Thymus (tissue), 2 donors: Measurements from ENCODE around the gene ZNF341. TPM values are rescaled to one million over a fixed set of nuclear protein-coding genes. Genes with fewer than 3 reads are reported as not detected.

Source experiments
- polyA plus RNA-seq: library from polyadenylated mRNA; stranded (reverse); fragments of 200-250 nt; gene quantifications from one replicate; pipeline ENCODE4 v1.2.3, GENCODE V29; 2013
- total RNA-seq: library from RNA; stranded (reverse); fragments of 120-200 nt; gene quantifications from one replicate; pipeline ENCODE4 v1.2.4, GENCODE V29; 2013
- donor health status: healthy.

Gene ZNF341
- total and polyA plus RNA-seq, 2 donors: 1.6 to 4.7 TPM

Other genes starting within 250 kb of the ZNF341 start
- 6.4 TPM for gene CBFA2T2, start 241.9 kb upstream of the ZNF341 start, total RNA-seq
- 9.1 TPM for gene CBFA2T2, start 241.9 kb upstream of the ZNF341 start, polyA plus RNA-seq
- 0.09 TPM for gene C20orf144, start 69.7 kb upstream of the ZNF341 start, total RNA-seq
- 0.23 TPM for gene C20orf144, start 69.7 kb upstream of the ZNF341 start, polyA plus RNA-seq
- gene ACTL10, start 65.1 kb upstream of the ZNF341 start, total RNA-seq: 1.2 TPM
- gene ACTL10, start 65.1 kb upstream of the ZNF341 start, polyA plus RNA-seq: 2.8 TPM
- gene NECAB3, start 57.6 kb upstream of the ZNF341 start, total RNA-seq: 6.5 TPM
- gene NECAB3, start 57.6 kb upstream of the ZNF341 start, polyA plus RNA-seq: 20.3 TPM
- 13.3 TPM for gene E2F1, start 45.6 kb upstream of the ZNF341 start, total RNA-seq
- gene E2F1, start 45.6 kb upstream of the ZNF341 start, polyA plus RNA-seq: 3.3 TPM
- gene PXMP4, start 11.7 kb upstream of the ZNF341 start, total RNA-seq: 3.8 TPM
- gene PXMP4, start 11.7 kb upstream of the ZNF341 start, polyA plus RNA-seq: 4.0 TPM
- 39.9 TPM for gene CHMP4B, start 79.4 kb downstream of the ZNF341 start, total RNA-seq
- 130 TPM for gene CHMP4B, start 79.4 kb downstream of the ZNF341 start, polyA plus RNA-seq